HepG2 (cell line): ENCODE results near the gene STX7. TPM values are rescaled to one million over a fixed set of nuclear protein-coding genes. Genes with fewer than 3 reads are reported as not detected.

Source experiments
- ATAC-seq: fragments of 200-7000 bp; cut with Tn5 transposase; 3 replicates; pipeline ENCODE4 v1.9.1; 2020; ENCODE audit warnings: mild to moderate bottlenecking, moderate library complexity
- BruUV-seq: library from RNA; stranded (reverse); fragments of 400-500 nt; replicated peaks from 2 replicates; lab custom pipeline; 2021; lab: Mats Ljungman, UMichigan
- CTCF ChIA-PET: fragments of 300-600 bp; formaldehyde crosslinking; extraction: SDS; loops from one replicate; lab custom pipeline; 2021; ENCODE audit warnings: low total read pairs, inconsistent platforms, low intra/inter-chr PET ratio; lab: Yijun Ruan, JAX
- POLR2A ChIA-PET: fragments of 350-600 bp; sonication (Branson Sonifier 250); formaldehyde crosslinking; loops from one replicate; lab custom pipeline; 2020; ENCODE audit warnings: antibody characterized with exemption, inconsistent platforms; lab: Yijun Ruan, JAX
- DNase-seq: peaks from one replicate; pipeline ENCODE4 v3.0.0-alpha.2; 2015; ENCODE audit warnings: low spot score
- FAIRE-seq: peaks from 3 replicates; lab custom pipeline; 2011; peaks lifted over from hg19 to GRCh38; lab: Jason Lieb, UNC
- H2AFZ ChIP-seq: one replicate; pipeline ENCODE4 v1.6.1; 2011; ENCODE audit warnings: low read length, inconsistent platforms
- H3K27ac ChIP-seq: fragments of 300-600 bp; 3 replicates; pipeline ENCODE4 v1.8.0; 2011; ENCODE audit warnings: mixed run types, mild to moderate bottlenecking, mixed read lengths, low read length, inconsistent platforms; ENCODE audit not compliant: insufficient read depth; ENCODE audit errors: extremely low read length
- H3K27me3 ChIP-seq, 2 experiments: fragments of 200-600 bp in 1 of 2; 2 replicates in 1 of 2; 3 replicates in 1 of 2; pipeline versions ENCODE4 v1.6.0 to v1.8.0; 2011; ENCODE audit warnings: low read length in 2 of 2, mild to moderate bottlenecking in 2 of 2, moderate library complexity in 2 of 2, inconsistent platforms in 1 of 2; ENCODE audit not compliant: insufficient read depth in 2 of 2, control insufficient read depth in 1 of 2
- H3K36me3 ChIP-seq, 2 experiments: fragments of 200-600 bp in 1 of 2; replicated peaks in 1 of 2; 2 replicates in 1 of 2; 3 replicates in 1 of 2; pipeline versions ENCODE4 v1.5.1 to v1.8.0; 2011; ENCODE audit warnings: low read length in 2 of 2, inconsistent platforms in 1 of 2; ENCODE audit not compliant: insufficient read depth in 2 of 2, control insufficient read depth in 1 of 2
- H3K4me1 ChIP-seq: 2 replicates; pipeline ENCODE4 v1.5.1; 2012; ENCODE audit warnings: low read length, inconsistent platforms; ENCODE audit not compliant: insufficient read depth
- H3K4me2 ChIP-seq: 2 replicates; pipeline ENCODE4 v1.6.0; 2011; ENCODE audit warnings: low read depth, low read length, inconsistent platforms
- H3K4me3 ChIP-seq, 3 experiments: fragments of 200-600 bp in 1 of 3; sonication (generic), shearing (Covaris generic) in 1 of 3; replicated peaks in 1 of 3; 2 replicates each; pipeline ENCODE4 v1.5.1; 2011 to 2016; ENCODE audit warnings: low read length in 3 of 3, inconsistent platforms in 2 of 3, low read depth in 2 of 3, mild to moderate bottlenecking in 2 of 3, control low read depth in 1 of 3, mixed read lengths in 1 of 3; ENCODE audit not compliant: insufficient read depth in 1 of 3
- H3K79me2 ChIP-seq: one replicate; pipeline ENCODE4 v1.6.1; 2011; ENCODE audit warnings: low read length, inconsistent platforms; ENCODE audit not compliant: insufficient read depth
- H3K9ac ChIP-seq: 2 replicates; pipeline ENCODE4 v1.6.0; 2011; ENCODE audit warnings: mild to moderate bottlenecking, low read depth, low read length, inconsistent platforms; ENCODE audit not compliant: insufficient read depth
- H3K9me3 ChIP-seq: 2 replicates; pipeline ENCODE4 v1.5.1; 2012; ENCODE audit warnings: mild to moderate bottlenecking, low read length
- H4K20me1 ChIP-seq: 2 replicates; pipeline ENCODE4 v1.6.0; 2011; ENCODE audit warnings: inconsistent platforms, mild to moderate bottlenecking, low read length, moderate library complexity; ENCODE audit not compliant: insufficient read depth
- BRF2 ChIP-seq: sonication (generic); formaldehyde crosslinking; IDR thresholded peaks from 2 replicates; pipeline ENCODE4 v1.8.1; 2022; ENCODE audit warnings: mild to moderate bottlenecking, missing genetic modification reagents
- HNF4A ChIP-seq: sonication (generic); formaldehyde crosslinking; IDR thresholded peaks from 2 replicates; pipeline ENCODE4 v1.4.0; 2020; ENCODE audit warnings: missing genetic modification reagents
- IRF1 ChIP-seq: sonication (generic); formaldehyde crosslinking; IDR thresholded peaks from 2 replicates; pipeline ENCODE4 v1.4.0; 2020; ENCODE audit warnings: low read depth, mild to moderate bottlenecking, missing genetic modification reagents
- TFAP4 ChIP-seq: sonication (generic); IDR thresholded peaks from 2 replicates; pipeline ENCODE4 v1.6.1; 2016; ENCODE audit warnings: low read depth, borderline replicate concordance
- ZNF136 ChIP-seq: sonication (generic); formaldehyde crosslinking; IDR thresholded peaks from 2 replicates; pipeline ENCODE4 v1.8.1; 2022; ENCODE audit warnings: low read depth, mild to moderate bottlenecking, moderate library complexity, missing genetic modification reagents
- ZNF567 ChIP-seq: sonication (generic); formaldehyde crosslinking; IDR thresholded peaks from 2 replicates; pipeline ENCODE4 v1.8.1; 2023; ENCODE audit warnings: mild to moderate bottlenecking, missing genetic modification reagents, borderline replicate concordance
- WGBS: methylation state at CpG from one replicate; pipeline ENCODE4 v1.1.6; 2017; ENCODE audit warnings: low lambda C conversion rate; 5-methylcytosine and 5-hydroxymethylcytosine counted together
- in situ Hi-C: cut with HindIII; loops from 2 replicates; pipeline ENCODE4 v1.10.0; 2017; ENCODE audit warnings: low pct_unique_long_range_greater_than_20kb; ENCODE audit not compliant: extremely low pct_ligation_motif_present
- intact Hi-C: fragments of 100-400 bp; cut with micrococcal nuclease; formaldehyde crosslinking; loops from one replicate; pipeline ENCODE4 v1.10.0; 2022; ENCODE audit not compliant: unreplicated experiment
- polyA plus RNA-seq, 8 experiments: library from polyadenylated mRNA; depleted of rRNA in 3 of 8; stranded (reverse) in 7 of 8; unstranded in 1 of 8; fragments of >200 nt; fragmentation: Illumina TruSeq in 4 of 8; extraction: Trizol in 4 of 8; gene quantifications; 2 replicates each; pipeline versions ENCODE4 v1.2.1 to v1.2.3, GENCODE V29; 2011 to 2016; ENCODE audit warnings: low read depth in 4 of 8, missing spikeins in 1 of 8, mixed read lengths in 1 of 8; ENCODE audit not compliant: insufficient read depth in 1 of 8
- small RNA-seq, 3 experiments: library from RNA; depleted of rRNA; stranded (forward); fragments of <200 nt; gene quantifications; one replicate each; pipeline ENCODE3, GENCODE V24; 2012; ENCODE audit warnings: low read depth in 2 of 3, low replicate concordance in 1 of 3; ENCODE audit not compliant: insufficient read length in 3 of 3, insufficient read depth in 2 of 3
- total RNA-seq, 5 experiments: library from RNA; depleted of rRNA; stranded (reverse); fragments of >200 nt; fragmentation: Illumina TruSeq; extraction: Trizol; gene quantifications; 2 replicates each; pipeline ENCODE4 v1.2.3, GENCODE V29; 2016; ENCODE audit warnings: low read depth in 1 of 5

Gene STX7
- total and polyA plus RNA-seq, 2 of the 13 experiments (the other 11 are each of a cell fraction or from before 2014, with no cell fraction given), result 28.0 to 34.7 TPM

GRCh38 chr6:132399376-132400074 lies 113.4 kb downstream of the STX7 start:
- H3K27me3 ChIP-seq, result peaks cover 14 to 38% of the 10 kb centered on the region in 2 experiments
- intact Hi-C loops (loop anchor here (5.0 kb wide), 1 partner anchor 83 kb away; no protein-coding TSS in a partner anchor), in situ Hi-C loops (no loop called here)
- H3K79me2 ChIP-seq, result no peaks in the 10 kb centered on the region
- TF ChIP-seq IRF1 (no peak), ZNF136 (CRISPR knock-in tag) (no peak), TFAP4 (no peak), ZNF567 (CRISPR knock-in tag) (no peak), BRF2 (CRISPR knock-in tag) (no peak), HNF4A (CRISPR knock-in tag) (no peak)
- no peak for ATAC-seq
- no peak overlapping the region for H3K9ac ChIP-seq
- no peak overlapping the region for H2AFZ ChIP-seq
- no peak for DNase-seq
- H3K27ac ChIP-seq, result no peak overlapping the region
- H3K4me1 ChIP-seq, result peaks cover 12% of the 10 kb centered on the region
- no peaks in the 10 kb centered on the region for H4K20me1 ChIP-seq
- no peak overlapping the region for H3K4me2 ChIP-seq
- no TSS peak for BruUV-seq
- no peaks in the 10 kb centered on the region for H3K36me3 ChIP-seq
- peaks cover 10% of the 10 kb centered on the region; the same call in 1 of the 2 replicates for H3K9me3 ChIP-seq
- CTCF ChIA-PET, result no interaction called here
- POLR2A ChIA-PET, result no interaction called here
- WGBS, result 1% methylated on average over 4 of the region's 4 CpGs
- no peak overlapping the region for H3K4me3 ChIP-seq
- FAIRE-seq, result no peak

Small RNAs within 50 kb of the gene (small RNA-seq; reads per million reads assigned to genes)
- 0 reads per million in 3 experiments for gene TAAR7P

Other genes with a start within 250 kb of the STX7 start
- not detected in 2 replicates for gene MOXD1, start 111.6 kb downstream of the STX7 start, total RNA-seq (2016; rRNA removed; fragmentation: Illumina TruSeq; extraction: Trizol)
- gene MOXD1, start 111.6 kb downstream of the STX7 start, polyA plus RNA-seq (2011; rRNA removed), result 0.03 TPM in 1 of 2 replicates, not detected in the other
- gene TAAR9, start 25.2 kb upstream of the STX7 start, total RNA-seq (2016; rRNA removed; fragmentation: Illumina TruSeq; extraction: Trizol), result not detected in 2 replicates
- gene TAAR9, start 25.2 kb upstream of the STX7 start, polyA plus RNA-seq (2011; rRNA removed), result 0.07 TPM in 1 of 2 replicates, not detected in the other
- gene TAAR8, start 39.6 kb upstream of the STX7 start, total RNA-seq (2016; rRNA removed; fragmentation: Illumina TruSeq; extraction: Trizol), result not detected in 2 replicates
- gene TAAR8, start 39.6 kb upstream of the STX7 start, polyA plus RNA-seq (2011; rRNA removed), result 0.07 TPM in 1 of 2 replicates, not detected in the other
- gene TAAR6, start 57.2 kb upstream of the STX7 start, total RNA-seq (2016; rRNA removed; fragmentation: Illumina TruSeq; extraction: Trizol), result not detected in 2 replicates
- gene TAAR6, start 57.2 kb upstream of the STX7 start, polyA plus RNA-seq (2011; rRNA removed), result not detected in 2 replicates
- not detected in 2 replicates for gene TAAR5, start 76.6 kb upstream of the STX7 start, total RNA-seq (2016; rRNA removed; fragmentation: Illumina TruSeq; extraction: Trizol)
- not detected in 2 replicates for gene TAAR5, start 76.6 kb upstream of the STX7 start, polyA plus RNA-seq (2011; rRNA removed)
- gene TAAR2, start 111.2 kb upstream of the STX7 start, total RNA-seq (2016; rRNA removed; fragmentation: Illumina TruSeq; extraction: Trizol), result not detected in 2 replicates
- gene TAAR2, start 111.2 kb upstream of the STX7 start, polyA plus RNA-seq (2011; rRNA removed), result not detected in 2 replicates
- not detected in 2 replicates for gene TAAR1, start 146.1 kb upstream of the STX7 start, total RNA-seq (2016; rRNA removed; fragmentation: Illumina TruSeq; extraction: Trizol)
- not detected in 2 replicates for gene TAAR1, start 146.1 kb upstream of the STX7 start, polyA plus RNA-seq (2011; rRNA removed)
- 0.41 and 0.62 TPM in 2 replicates for gene VNN1, start 200.9 kb upstream of the STX7 start, total RNA-seq (2016; rRNA removed; fragmentation: Illumina TruSeq; extraction: Trizol)
- gene VNN1, start 200.9 kb upstream of the STX7 start, polyA plus RNA-seq (2011; rRNA removed), result 4.0 and 11.7 TPM in 2 replicates
- gene VNN2, start 244.8 kb upstream of the STX7 start, total RNA-seq (2016; rRNA removed; fragmentation: Illumina TruSeq; extraction: Trizol), result 0.13 and 0.15 TPM in 2 replicates
- gene VNN2, start 244.8 kb upstream of the STX7 start, polyA plus RNA-seq (2011; rRNA removed), result 0.09 and 0.30 TPM in 2 replicates